GM23338 (cell line): ENCODE measurements around the gene SLC35B4.
"Not testable (repeated sequence)": the region's sequence is repeated elsewhere in the genome, so short reads cannot be mapped to it uniquely, and the experiment has no call there.

Experiments used
- CTCF ChIP-seq, 2 experiments: fragments of 200-600 bp in 1 of 2; sonication (generic) in 1 of 2; conservative IDR thresholded peaks; 2 replicates each; pipeline versions ENCODE4 v1.5.1 to v1.6.1; 2016 to 2017; ENCODE audit warnings: antibody characterized with exemption in 2 of 2, low read depth in 2 of 2, mild to moderate bottlenecking in 2 of 2, moderate library complexity in 1 of 2
- ETS1 ChIP-seq: IDR thresholded peaks from 2 replicates; pipeline ENCODE4 v1.6.1; 2016; ENCODE audit warnings: antibody characterized with exemption
- EZH2 ChIP-seq: fragments of 200-600 bp; sonication (generic); IDR thresholded peaks from one replicate; pipeline ENCODE4 v1.8.0; 2017; ENCODE audit warnings: antibody characterized with exemption, mild to moderate bottlenecking, low read depth; ENCODE audit not compliant: unreplicated experiment
- EZH2phosphoT487 ChIP-seq: fragments of 200-600 bp; sonication (generic); IDR thresholded peaks from one replicate; pipeline ENCODE4 v1.8.1; 2018; ENCODE audit warnings: antibody characterized with exemption; ENCODE audit not compliant: unreplicated experiment
- NANOG ChIP-seq: IDR thresholded peaks from 2 replicates; pipeline ENCODE4 v1.6.1; 2016; ENCODE audit warnings: antibody characterized with exemption, borderline replicate concordance
- POLR2AphosphoS5 ChIP-seq: IDR thresholded peaks from 2 replicates; pipeline ENCODE4 v1.6.1; 2016; ENCODE audit warnings: antibody characterized with exemption, low read depth
- REST ChIP-seq: IDR thresholded peaks from one replicate; pipeline ENCODE4 v1.6.1; 2018; ENCODE audit warnings: antibody characterized with exemption; ENCODE audit not compliant: unreplicated experiment
- STAT1 ChIP-seq: IDR thresholded peaks from one replicate; pipeline ENCODE4 v1.6.1; 2016; ENCODE audit warnings: antibody characterized with exemption; ENCODE audit not compliant: unreplicated experiment

GRCh38 chr7:134295982-134296381 is 20.7 kb downstream of the SLC35B4 start:
- TF ChIP-seq CTCF (conservative IDR thresholded peaks at IDR 0.05; ENCODE audit: low read depth in 2 of 2); POLR2AphosphoS5; EZH2; NANOG; STAT1; REST; EZH2phosphoT487; ETS1: not testable (repeated sequence)
